IgD-negative memory B cell (primary cell): ENCODE results near the gene SPATA19. TPM values are rescaled to one million over a fixed set of nuclear protein-coding genes. Genes with fewer than 3 reads are reported as not detected.

Source experiments
- H3K27ac Mint-ChIP-seq, 3 donors: one replicate each; pipeline ENCODE4 v1.8.0; 2020 to 2022; ENCODE audit warnings: mild to moderate bottlenecking in 3 of 3, mixed read lengths in 3 of 3, moderate library complexity in 1 of 3
- H3K27me3 Mint-ChIP-seq: one replicate; pipeline ENCODE4 v1.8.0; 2021; ENCODE audit warnings: mixed read lengths
- H3K36me3 Mint-ChIP-seq: one replicate; pipeline ENCODE4 v1.8.0; 2020; ENCODE audit warnings: mild to moderate bottlenecking, mixed read lengths
- H3K4me1 Mint-ChIP-seq, 3 donors: one replicate each; pipeline ENCODE4 v1.8.0; 2020 to 2022; ENCODE audit warnings: mixed read lengths in 3 of 3, mild to moderate bottlenecking in 1 of 3
- H3K4me3 Mint-ChIP-seq, 4 donors: one replicate each; pipeline ENCODE4 v1.8.0; 2020 to 2022; ENCODE audit warnings: mild to moderate bottlenecking in 4 of 4, mixed read lengths in 4 of 4, moderate library complexity in 3 of 4
- H3K9me3 Mint-ChIP-seq, 3 donors: one replicate each; pipeline ENCODE4 v1.8.0; 2020 to 2021; ENCODE audit warnings: mixed read lengths in 3 of 3, mild to moderate bottlenecking in 1 of 3
- polyA plus RNA-seq: library from polyadenylated mRNA; unstranded; fragments of 300-500 nt; fragmentation: Illumina TruSeq; gene quantifications from one replicate; pipeline ENCODE4 v1.2.3, GENCODE V29; 2021

The SPATA19 gene
- polyA plus RNA-seq, 1 donor from 2014 or later = not detected

DNA sequence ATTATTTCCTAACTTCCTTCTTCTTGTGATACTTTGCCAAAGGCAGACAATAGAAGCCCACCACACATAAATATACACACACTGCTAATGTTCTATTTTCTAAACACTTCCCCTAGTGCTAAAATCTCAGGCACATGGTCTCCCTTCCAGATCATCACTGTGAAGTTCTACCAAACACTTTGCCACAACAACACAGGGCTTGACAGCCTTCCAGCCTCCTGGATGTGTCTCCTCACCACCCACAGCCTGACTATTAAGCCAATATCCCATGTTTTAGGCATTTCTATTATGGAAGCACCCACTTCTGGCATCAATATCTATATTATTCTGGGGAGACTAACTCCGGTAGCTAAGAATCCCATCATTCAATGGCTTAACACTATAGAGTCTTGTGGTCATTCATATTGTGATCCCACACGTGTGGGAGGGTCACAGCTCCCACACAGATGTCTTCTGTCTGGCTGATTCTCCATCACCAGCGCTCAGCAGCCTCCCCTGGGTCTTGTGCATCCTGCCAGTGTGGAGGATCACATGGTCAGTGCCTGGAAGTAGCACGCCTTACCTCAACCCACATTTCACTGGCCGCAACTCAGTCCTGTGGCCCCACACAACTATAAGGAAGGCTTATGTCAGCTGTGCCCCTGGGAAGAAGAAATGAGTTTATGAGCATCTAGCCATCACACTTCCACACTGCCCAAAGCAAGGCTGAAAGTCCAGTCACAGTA is 29.0 kb downstream of the SPATA19 start:
- Mint-ChIP-seq H3K36me3 (peaks cover 2% of the 10 kb centered on the region), H3K4me1 (no peaks in the 10 kb centered on the region), H3K27me3 (peaks cover 9% of the 10 kb centered on the region), H3K4me3 (no peak overlapping the region), H3K9me3 (peaks cover 1 to 9% (median 9%) of the 10 kb centered on the region in 3 donors), H3K27ac (no peak overlapping the region)

DNA sequence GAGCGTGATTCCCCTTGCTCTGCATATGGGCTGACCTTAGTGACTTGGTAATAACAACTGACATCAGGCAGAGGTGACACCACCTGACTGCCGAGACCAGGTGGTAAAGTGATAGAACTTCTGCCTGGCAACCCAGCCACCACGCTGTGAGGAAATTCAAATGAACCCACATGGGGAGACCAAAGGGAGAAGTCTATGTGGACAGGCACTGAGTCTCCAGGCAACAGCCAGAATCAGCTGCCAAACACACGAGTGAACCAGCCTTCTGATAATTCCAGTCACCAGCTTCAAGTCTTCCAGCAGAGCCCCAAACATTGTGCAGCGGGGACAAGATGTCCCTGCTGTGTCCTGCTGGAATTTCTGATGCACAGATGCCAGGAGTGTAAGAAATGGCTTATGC is 29.7 kb downstream of the SPATA19 start:
- H3K27me3 Mint-ChIP-seq = peaks cover 5% of the 10 kb centered on the region
- H3K36me3 Mint-ChIP-seq = peaks cover 2% of the 10 kb centered on the region
- no peak overlapping the region for H3K4me3 Mint-ChIP-seq
- H3K9me3 Mint-ChIP-seq = peaks cover 1 to 9% (median 5%) of the 10 kb centered on the region in 3 donors
- no peaks in the 10 kb centered on the region for H3K4me1 Mint-ChIP-seq
- no peak overlapping the region for H3K27ac Mint-ChIP-seq

DNA sequence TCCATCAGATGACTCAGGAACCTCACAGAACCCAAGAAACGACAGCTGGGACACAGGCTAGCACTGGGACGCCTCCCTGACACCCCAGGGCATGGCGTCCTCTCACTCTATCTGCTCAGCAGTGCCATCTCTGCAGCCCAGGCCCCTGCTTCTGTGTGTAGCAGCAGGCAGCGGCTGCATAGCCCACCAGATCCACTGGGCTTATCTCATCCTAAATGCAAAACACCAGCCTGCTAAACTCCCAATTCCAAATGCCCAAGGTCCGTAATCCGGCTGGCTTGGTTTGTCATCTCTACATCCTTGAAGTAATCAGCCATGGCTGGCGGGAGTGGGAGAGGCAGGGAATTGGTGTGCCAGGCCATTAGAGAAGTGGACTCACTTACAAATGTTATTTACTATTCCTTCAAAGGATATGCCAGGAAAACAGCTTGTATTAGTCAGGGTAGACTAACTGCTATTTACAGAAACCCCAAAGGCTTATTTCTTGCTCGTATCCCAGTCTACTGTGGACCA is 30.7 kb downstream of the SPATA19 start:
- peaks cover 1 to 9% (median 4%) of the 10 kb centered on the region in 3 donors for H3K9me3 Mint-ChIP-seq
- peaks cover 5% of the 10 kb centered on the region for H3K27me3 Mint-ChIP-seq
- H3K36me3 Mint-ChIP-seq = peaks cover 2% of the 10 kb centered on the region
- no peak overlapping the region for H3K4me3 Mint-ChIP-seq
- no peaks in the 10 kb centered on the region for H3K4me1 Mint-ChIP-seq
- H3K27ac Mint-ChIP-seq = no peak overlapping the region

DNA sequence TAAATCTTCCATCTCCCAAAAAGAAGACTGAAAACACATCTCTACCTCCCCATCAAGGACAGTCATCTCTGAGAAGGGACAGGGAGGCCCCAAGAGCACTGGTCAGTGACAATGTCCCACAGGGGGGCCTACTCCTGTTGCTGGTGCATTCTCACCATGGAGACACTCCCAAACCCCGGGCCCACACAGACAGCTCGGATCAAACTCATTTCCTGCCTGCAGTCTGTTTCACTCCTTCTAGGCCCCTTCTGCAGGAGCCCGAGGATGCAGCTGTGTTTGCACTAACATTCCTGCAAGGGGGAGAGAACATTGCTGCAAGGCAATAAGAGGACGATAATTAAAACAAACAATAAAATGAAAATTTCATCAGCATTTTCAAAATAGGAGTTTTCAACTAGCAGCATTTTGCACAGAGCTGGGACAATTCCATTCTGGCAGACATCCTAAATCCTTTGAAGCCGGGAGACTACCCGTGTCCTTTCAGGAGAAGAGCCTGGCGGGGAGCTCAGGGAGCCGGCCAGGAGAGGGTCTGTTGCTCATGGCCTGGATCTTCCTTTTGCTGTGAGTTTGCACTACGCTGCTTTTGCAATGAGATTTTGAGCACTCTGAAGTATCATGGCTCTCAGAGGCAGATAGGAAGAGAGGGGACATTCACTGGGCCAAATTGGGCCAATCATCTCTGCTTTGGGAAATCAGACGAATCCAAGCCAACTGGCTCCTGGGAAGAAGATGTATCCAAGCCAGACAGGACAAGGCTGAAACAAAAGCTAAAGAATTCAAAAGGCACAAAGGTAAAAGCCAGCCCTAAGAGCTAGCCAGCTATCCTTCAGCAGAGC is 33.2 kb downstream of the SPATA19 start:
- Mint-ChIP-seq H3K4me1 (no peaks in the 10 kb centered on the region), H3K36me3 (peaks cover 2% of the 10 kb centered on the region), H3K9me3 (peaks cover 1 to 6% (median 4%) of the 10 kb centered on the region in 3 donors), H3K27me3 (peaks cover 9% of the 10 kb centered on the region), H3K4me3 (peak overlapping the region in 1 of 4 donors; percentile 25), H3K27ac (peak overlapping the region in 1 of 3 donors; percentile 21)

DNA sequence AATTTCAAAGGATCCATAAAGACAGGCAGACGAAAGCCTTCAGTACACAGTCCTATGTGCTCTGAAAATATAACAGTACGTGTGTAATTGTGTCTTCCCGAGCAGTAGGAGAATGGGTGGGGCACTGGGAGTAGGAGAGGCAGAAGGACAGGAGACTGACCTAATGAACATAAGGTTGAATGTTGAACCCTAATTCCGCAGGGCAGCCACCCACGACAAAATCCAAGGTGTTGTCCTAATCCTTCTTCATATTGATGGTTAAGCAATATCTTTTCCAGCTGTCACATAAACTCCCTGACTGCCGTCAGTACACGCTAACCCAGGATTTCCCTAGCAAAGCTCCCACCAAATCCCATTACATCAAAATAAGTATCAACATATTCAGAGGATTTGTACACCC is 34.5 kb downstream of the SPATA19 start:
- Mint-ChIP-seq H3K27ac (no peak overlapping the region), H3K4me3 (no peak overlapping the region), H3K4me1 (no peaks in the 10 kb centered on the region), H3K36me3 (peaks cover 2% of the 10 kb centered on the region), H3K9me3 (peaks cover 1 to 6% (median 4%) of the 10 kb centered on the region in 3 donors), H3K27me3 (peaks cover 9% of the 10 kb centered on the region)

DNA sequence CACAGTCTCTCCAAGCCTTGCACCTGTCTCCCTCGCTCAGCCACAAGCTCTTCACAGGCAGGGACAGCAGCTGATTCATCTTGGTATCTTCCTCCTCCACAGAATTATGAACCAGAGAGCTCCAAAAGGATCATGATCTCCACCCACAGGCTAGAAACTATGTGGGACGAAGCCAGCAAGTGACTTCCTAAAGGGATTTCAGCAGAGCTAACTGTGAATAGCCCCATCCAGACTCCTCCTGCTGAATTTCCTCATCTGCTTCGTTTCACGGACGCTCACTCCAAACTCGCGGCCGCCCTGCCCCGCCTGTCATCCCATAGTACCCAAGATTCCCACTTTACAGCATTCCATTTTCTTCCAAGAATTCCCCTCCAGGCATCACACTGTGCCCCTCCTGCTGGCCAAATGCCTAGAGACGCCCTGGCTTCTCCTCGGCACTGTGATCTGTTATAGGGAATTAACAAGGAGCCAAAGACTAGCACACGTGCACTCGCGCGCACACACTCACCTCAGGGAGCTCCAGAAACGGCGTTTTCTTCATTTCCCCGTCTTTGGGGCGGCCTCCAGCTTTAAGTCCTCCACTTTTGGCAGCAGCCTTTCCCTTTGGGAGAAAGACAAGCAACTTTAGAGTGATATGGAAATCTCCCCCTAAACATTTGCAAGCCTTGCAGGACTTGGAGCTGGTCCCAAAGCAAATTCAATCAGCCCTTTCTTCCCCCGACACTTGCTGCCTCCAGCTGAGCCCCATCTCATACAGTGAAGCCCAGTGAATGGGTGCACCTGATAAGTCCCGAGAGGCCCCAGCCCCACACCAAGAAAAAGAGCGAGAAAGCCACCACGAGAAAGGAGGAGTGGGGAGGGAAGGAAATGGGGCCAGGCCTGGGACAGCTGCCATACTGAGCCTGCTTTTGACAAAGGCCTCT is 35.5 kb downstream of the SPATA19 start:
- Mint-ChIP-seq H3K4me1 (no peaks in the 10 kb centered on the region), H3K4me3 (no peak overlapping the region), H3K36me3 (peaks cover 2% of the 10 kb centered on the region), H3K9me3 (peaks cover 1 to 6% (median 4%) of the 10 kb centered on the region in 3 donors), H3K27ac (no peak overlapping the region), H3K27me3 (peaks cover 6% of the 10 kb centered on the region)

DNA sequence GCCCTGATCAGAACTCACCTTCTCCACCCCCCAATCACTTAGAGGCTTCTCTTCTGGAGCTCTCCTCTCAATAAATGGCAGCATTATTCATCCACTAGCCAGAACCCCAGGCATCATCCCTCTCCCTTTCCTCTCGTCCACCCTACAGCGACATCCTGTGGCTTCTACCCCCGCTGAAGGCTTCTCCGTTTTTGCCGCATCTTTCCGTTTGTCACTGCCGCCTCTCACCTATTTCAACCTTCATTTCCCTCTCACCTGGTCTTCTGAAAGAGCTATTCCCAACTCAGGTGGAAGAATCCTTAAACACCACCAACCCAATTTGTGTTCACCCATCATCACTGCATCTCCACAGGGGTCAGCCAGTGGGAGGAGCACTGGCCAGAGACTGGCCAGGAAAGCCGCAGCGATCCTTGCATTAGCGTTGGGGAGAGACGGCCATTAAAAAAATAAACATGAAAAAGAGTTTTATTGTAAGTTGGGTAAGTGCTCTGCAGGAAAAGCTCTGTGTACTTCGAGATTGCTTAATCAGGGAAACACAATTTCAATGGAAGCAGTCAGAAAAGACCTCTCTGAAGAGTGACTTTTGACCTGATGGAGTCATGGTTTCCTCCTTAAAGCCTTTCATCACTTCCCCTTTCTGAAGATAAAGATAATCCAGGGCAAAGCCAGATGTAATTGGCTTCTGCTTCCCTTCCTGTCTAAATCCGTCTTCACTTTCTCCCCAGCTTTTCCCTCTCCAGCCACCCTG is 36.7 kb downstream of the SPATA19 start:
- H3K36me3 Mint-ChIP-seq = peaks cover 2% of the 10 kb centered on the region
- no peak overlapping the region for H3K4me3 Mint-ChIP-seq
- H3K4me1 Mint-ChIP-seq = no peaks in the 10 kb centered on the region
- H3K27me3 Mint-ChIP-seq = peaks cover 6% of the 10 kb centered on the region
- no peak overlapping the region for H3K27ac Mint-ChIP-seq
- peaks cover under 1 to 3% (median under 1%) of the 10 kb centered on the region in 3 donors for H3K9me3 Mint-ChIP-seq

DNA sequence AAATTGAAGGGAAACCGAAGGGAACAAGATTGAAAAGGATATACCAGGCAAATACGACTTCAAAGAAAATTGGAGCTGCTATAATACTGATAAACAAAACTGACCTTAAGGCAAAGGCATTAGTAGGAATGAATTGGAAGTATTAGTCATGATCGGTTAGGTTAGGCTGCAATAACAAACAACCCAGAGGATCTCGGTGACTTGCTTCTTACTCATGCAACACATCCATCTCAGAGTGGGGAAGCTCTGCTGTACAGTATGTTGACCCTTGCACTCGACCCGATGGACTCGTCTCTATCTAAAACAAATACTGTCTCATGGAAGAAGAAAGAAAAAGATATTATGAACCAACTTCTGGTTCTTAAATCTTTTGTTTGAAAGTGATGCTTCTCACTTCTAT is 42.3 kb downstream of the SPATA19 start:
- Mint-ChIP-seq H3K9me3 (peaks cover 0 to 4% (median 0%) of the 10 kb centered on the region in 3 donors), H3K36me3 (no peaks in the 10 kb centered on the region), H3K27me3 (no peaks in the 10 kb centered on the region), H3K27ac (no peak overlapping the region), H3K4me1 (no peaks in the 10 kb centered on the region), H3K4me3 (no peak overlapping the region)

DNA sequence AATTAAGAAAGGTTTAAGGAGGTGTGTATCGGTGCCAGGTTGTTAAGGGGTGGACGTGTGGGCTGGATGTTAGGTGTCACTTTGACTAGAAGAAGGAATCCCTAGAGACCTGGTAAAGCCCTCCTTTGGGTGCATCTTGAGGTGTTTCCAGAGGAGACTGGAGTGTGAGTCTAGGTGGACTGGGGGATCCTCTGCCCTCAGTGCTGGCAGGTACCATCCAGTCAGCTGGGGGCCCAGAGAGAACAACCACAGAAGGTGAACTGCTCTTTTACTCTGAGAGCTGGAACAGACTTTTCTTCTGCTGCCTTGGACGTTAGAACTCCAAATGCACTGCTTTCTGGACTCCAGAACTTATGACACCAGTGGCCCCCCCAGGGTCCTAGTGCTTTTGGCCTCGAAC is 44.0 kb downstream of the SPATA19 start:
- Mint-ChIP-seq H3K4me3 (no peak overlapping the region), H3K27me3 (no peaks in the 10 kb centered on the region), H3K36me3 (no peaks in the 10 kb centered on the region), H3K27ac (no peak overlapping the region), H3K4me1 (no peaks in the 10 kb centered on the region), H3K9me3 (peaks cover 0 to 6% (median 0%) of the 10 kb centered on the region in 3 donors)

DNA sequence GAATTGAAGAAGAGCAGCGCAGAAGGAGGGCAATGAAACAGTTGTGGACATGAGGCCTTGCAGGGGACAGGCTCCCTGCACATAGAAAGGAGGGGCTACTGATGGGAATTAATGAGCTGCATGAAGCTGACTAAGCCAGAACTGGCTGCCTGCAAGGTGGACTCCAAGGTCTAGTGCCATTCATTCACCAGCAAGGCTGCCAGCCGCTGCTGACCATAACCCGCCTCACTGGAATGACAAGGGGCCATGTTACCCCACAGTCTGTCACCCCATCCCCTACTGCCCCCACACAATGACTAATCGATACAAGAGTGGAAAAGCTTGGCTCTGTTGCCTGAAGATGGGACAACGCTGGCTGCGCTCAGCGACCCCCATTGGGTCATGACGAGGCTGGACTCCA is 44.6 kb downstream of the SPATA19 start:
- Mint-ChIP-seq H3K4me3 (no peak overlapping the region), H3K9me3 (peaks cover 0 to 6% (median 1%) of the 10 kb centered on the region in 3 donors), H3K36me3 (no peaks in the 10 kb centered on the region), H3K4me1 (no peaks in the 10 kb centered on the region), H3K27ac (no peak overlapping the region), H3K27me3 (no peaks in the 10 kb centered on the region)

DNA sequence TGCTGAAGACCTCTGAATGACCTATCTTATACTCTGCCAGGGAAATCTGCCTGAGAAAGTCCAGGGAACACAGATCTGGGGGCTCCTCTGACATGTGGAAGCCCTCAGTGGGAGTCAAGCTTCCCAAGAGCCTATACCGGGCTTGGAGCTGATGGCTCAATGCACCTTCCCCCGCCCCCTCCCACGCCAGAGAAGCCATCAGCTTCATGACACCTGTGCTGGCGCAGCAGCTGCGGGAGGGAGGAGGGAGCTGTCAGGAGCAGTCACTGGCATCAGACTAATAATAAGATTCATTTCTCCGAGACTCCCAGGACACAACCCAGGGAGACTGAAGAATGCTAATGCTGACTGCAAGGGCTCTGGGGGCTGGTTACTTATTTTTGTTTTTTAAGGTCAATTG is 47.8 kb downstream of the SPATA19 start:
- Mint-ChIP-seq H3K27me3 (peaks cover 3% of the 10 kb centered on the region), H3K4me1 (no peaks in the 10 kb centered on the region), H3K27ac (no peak overlapping the region), H3K9me3 (peaks cover 1 to 17% (median 10%) of the 10 kb centered on the region in 3 donors), H3K4me3 (no peak overlapping the region), H3K36me3 (no peaks in the 10 kb centered on the region)

DNA sequence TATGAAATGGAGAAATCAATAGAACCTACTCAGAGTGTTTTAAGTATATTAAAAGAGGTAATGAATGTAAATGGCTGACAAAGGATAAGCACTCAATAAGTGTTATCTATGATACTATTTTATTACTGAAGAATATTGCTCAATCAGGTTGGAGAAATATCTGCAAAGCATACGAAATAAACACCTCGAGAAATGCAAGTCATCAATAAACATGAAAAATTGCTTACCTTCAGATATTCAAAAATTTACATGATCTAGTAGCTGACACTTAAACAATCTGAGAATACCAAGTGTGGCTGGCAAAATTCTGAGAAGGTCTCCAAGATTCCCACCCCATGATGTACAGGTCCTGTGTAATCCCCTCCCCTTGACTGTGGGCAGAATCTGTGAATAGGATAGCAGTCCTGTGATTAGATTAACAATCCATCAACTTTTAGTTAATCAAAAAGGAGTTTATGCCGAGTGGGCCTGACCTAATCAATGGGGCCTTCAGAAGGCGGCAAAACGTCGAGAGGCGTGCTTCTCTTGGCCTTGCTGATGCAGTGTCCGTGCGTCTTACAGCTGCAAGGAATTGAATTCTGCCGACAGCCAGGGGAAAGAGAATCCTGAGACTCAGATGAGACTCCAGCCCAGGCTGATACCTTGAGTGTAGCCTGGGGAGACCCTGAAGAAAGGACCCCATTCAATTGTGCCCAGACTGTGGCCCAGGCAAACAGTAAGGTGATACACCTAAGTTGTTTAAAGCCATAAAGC is 49.1 kb downstream of the SPATA19 start:
- no peak overlapping the region for H3K4me3 Mint-ChIP-seq
- no peak overlapping the region for H3K27ac Mint-ChIP-seq
- H3K4me1 Mint-ChIP-seq = no peaks in the 10 kb centered on the region
- peaks cover 3% of the 10 kb centered on the region for H3K27me3 Mint-ChIP-seq
- no peaks in the 10 kb centered on the region for H3K36me3 Mint-ChIP-seq
- peaks cover 3 to 21% (median 12%) of the 10 kb centered on the region in 3 donors for H3K9me3 Mint-ChIP-seq

DNA sequence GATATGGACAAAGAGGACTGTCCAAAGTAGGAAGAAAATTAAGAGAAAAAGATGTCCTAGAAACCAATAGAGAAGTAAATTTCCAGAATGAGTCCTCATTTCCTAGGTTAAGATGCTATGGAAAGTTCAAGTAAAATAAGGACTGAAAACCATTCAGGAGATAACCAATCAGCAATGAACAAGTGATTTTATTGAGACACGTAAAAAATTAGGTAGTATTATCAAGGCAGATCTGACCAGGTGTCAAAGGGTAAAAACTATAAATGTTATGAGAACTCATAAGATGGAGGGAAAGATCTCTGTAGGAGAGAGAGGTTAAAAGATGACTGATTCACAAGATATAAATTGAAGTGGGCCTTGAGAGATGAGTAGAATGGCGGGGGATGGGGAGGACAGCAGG is 50.2 kb downstream of the SPATA19 start:
- Mint-ChIP-seq H3K4me3 (no peak overlapping the region), H3K36me3 (no peaks in the 10 kb centered on the region), H3K27ac (no peak overlapping the region), H3K9me3 (peaks cover 3 to 21% (median 12%) of the 10 kb centered on the region in 3 donors), H3K27me3 (peaks cover 3% of the 10 kb centered on the region), H3K4me1 (no peaks in the 10 kb centered on the region)
